Measurements from ENCODE around the gene CBX4. TPM values are rescaled to one million over a fixed set of nuclear protein-coding genes. Genes with fewer than 3 reads are reported as not detected.

The CBX4 gene
- total RNA-seq, 6 experiments from 2014 or later = 18.2 to 20.2 (median 19.3) TPM

GRCh38 chr17:79864147-79864546 is 24.9 kb upstream of the CBX4 start:
- peaks cover 4% of the 10 kb centered on the region; the same call in 1 of the 2 replicates for H3K4me1 Mint-ChIP-seq (ENCODE audit: low read depth)
- TF ChIP-seq, protein P1, sequence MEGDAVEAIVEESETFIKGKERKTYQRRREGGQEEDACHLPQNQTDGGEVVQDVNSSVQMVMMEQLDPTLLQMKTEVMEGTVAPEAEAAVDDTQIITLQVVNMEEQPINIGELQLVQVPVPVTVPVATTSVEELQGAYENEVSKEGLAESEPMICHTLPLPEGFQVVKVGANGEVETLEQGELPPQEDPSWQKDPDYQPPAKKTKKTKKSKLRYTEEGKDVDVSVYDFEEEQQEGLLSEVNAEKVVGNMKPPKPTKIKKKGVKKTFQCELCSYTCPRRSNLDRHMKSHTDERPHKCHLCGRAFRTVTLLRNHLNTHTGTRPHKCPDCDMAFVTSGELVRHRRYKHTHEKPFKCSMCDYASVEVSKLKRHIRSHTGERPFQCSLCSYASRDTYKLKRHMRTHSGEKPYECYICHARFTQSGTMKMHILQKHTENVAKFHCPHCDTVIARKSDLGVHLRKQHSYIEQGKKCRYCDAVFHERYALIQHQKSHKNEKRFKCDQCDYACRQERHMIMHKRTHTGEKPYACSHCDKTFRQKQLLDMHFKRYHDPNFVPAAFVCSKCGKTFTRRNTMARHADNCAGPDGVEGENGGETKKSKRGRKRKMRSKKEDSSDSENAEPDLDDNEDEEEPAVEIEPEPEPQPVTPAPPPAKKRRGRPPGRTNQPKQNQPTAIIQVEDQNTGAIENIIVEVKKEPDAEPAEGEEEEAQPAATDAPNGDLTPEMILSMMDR (IDR thresholded peaks at IDR 0.05) = no peak
- no peak for DNase-seq
- no peak overlapping the region for H3K4me3 Mint-ChIP-seq
- no peak overlapping the region for H3K27ac Mint-ChIP-seq
- no peaks in the 10 kb centered on the region for H3K9me3 Mint-ChIP-seq
- H3K27me3 Mint-ChIP-seq (ENCODE audit: insufficient read depth) = peaks cover 46% of the 10 kb centered on the region
- no peaks in the 10 kb centered on the region for H3K36me3 Mint-ChIP-seq (ENCODE audit: low read depth)

- peaks cover 40% of the 10 kb centered on the region for H3K27me3 Mint-ChIP-seq (ENCODE audit: insufficient read depth)
- TF ChIP-seq, protein P1 (IDR thresholded peaks at IDR 0.05) = no peak
- H3K27ac Mint-ChIP-seq = no peak overlapping the region
- H3K4me3 Mint-ChIP-seq = no peak overlapping the region
- peaks cover 4% of the 10 kb centered on the region; the same call in 1 of the 2 replicates for H3K4me1 Mint-ChIP-seq (ENCODE audit: low read depth)
- no peaks in the 10 kb centered on the region for H3K9me3 Mint-ChIP-seq
- H3K36me3 Mint-ChIP-seq (ENCODE audit: low read depth) = peaks cover 4% of the 10 kb centered on the region; the same call in 1 of the 2 replicates
- no peak for DNase-seq
Measured at GRCh38 chr17:79862771-79863440, 23.7 kb upstream of the CBX4 start.

DNA sequence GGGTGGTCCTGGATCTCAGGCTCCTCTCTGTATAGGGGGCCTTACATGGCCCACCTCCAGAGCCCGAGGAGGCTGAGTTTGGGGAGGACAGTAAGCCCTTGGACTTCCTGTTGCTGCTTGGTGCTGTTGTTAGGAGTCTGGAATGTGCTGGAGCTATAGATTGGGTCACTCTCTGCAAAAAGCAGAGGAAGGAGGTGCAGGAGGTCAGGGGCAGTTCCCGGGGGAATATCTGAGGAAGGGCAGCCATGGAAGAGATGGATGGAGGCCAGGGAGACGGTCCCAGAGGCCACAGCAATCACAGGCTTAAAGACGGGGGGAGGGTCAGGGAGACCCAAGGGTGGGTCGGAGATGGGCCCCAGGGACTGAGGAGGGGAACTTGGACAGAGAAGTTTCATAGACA is 23.0 kb upstream of the CBX4 start:
- DNase-seq = no peak
- peaks cover 4% of the 10 kb centered on the region; the same call in 1 of the 2 replicates for H3K36me3 Mint-ChIP-seq (ENCODE audit: low read depth)
- H3K4me3 Mint-ChIP-seq = no peak overlapping the region
- no peak overlapping the region for H3K27ac Mint-ChIP-seq
- H3K4me1 Mint-ChIP-seq (ENCODE audit: low read depth) = peaks cover 4% of the 10 kb centered on the region; the same call in 1 of the 2 replicates
- TF ChIP-seq, protein P1 (IDR thresholded peaks at IDR 0.05) = no peak
- no peaks in the 10 kb centered on the region for H3K9me3 Mint-ChIP-seq
- peaks cover 45% of the 10 kb centered on the region for H3K27me3 Mint-ChIP-seq (ENCODE audit: insufficient read depth)

- no peak for DNase-seq
Measured at GRCh38 chr17:79861413-79862216, 22.4 kb upstream of the CBX4 start.

More at GRCh38 chr17:79861413-79862216, 22.4 kb upstream of the CBX4 start:
- Mint-ChIP-seq H3K27me3 (ENCODE audit: insufficient read depth) (peaks cover 49% of the 10 kb centered on the region), H3K27ac (no peak overlapping the region), H3K4me1 (ENCODE audit: low read depth) (peaks cover 2% of the 10 kb centered on the region; the same call in 1 of the 2 replicates), H3K4me3 (no peak overlapping the region), H3K36me3 (ENCODE audit: low read depth) (peaks cover 4% of the 10 kb centered on the region; the same call in 1 of the 2 replicates), H3K9me3 (no peaks in the 10 kb centered on the region)
- TF ChIP-seq, protein P1 (IDR thresholded peaks at IDR 0.05) = no peak

Measured in HFFc6 (cell line).